ENCODE results near the gene TSPAN1. TPM values are rescaled to one million over a fixed set of nuclear protein-coding genes. Genes with fewer than 3 reads are reported as not detected.

The TSPAN1 gene
- total RNA-seq (2014; rRNA removed; shearing (Covaris generic)): 5.9 TPM in 1 of 2 replicates, not detected in the other

DNA sequence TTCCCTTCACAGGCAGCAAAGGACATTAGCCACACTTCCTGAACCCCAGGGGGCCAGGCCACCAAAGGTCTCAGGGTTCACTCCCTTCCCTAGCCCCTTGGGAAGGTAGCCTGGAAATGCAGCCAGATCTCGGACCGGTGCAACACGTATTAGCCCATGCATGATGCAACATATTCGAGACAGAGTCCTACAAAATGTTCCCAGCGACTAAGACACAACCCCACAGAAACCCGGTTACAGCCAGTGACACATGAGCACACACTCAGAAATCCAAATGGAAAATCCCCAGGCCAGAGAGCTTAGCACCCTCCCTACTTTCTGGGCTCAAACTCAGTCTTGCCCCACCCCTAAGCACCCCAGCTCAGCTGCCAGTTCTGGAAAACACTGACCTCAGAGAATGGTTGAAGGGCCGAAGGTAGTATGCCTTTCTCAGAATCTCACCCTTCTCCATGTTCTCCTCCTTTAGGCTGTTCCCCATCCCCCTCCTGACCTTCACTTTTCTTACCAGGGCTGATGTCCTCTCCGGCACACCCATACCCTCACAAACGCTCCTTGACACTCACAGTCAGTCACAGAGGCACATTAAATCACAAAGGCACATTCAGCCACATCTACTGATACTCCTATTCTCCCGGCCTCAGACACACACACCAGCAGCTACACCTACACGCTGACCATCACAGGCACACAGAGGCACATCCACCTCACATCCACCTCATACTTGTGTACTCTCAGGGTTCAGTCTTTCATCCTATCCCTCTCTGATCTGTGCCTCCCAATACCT, at the start of gene TSPAN1:
TSPAN1 (plus strand) TSS at position 640 of the 784 bp plus-strand sequence. CDS start 6,021 bp downstream, outside the sequence.
- peak; percentile 98 for DNase-seq (ENCODE audit: low spot score)
- in situ Hi-C loops (cut with HindIII; ENCODE audit: low sequenced_read_pairs): loop anchor here (10.0 kb wide), 1 partner anchor 110 kb away; no protein-coding TSS in a partner anchor

- no peak for DNase-seq (ENCODE audit: low spot score)
Observed at GRCh38 chr1:46128344-46128743, 46.5 kb upstream of the TSPAN1 start.

DNA sequence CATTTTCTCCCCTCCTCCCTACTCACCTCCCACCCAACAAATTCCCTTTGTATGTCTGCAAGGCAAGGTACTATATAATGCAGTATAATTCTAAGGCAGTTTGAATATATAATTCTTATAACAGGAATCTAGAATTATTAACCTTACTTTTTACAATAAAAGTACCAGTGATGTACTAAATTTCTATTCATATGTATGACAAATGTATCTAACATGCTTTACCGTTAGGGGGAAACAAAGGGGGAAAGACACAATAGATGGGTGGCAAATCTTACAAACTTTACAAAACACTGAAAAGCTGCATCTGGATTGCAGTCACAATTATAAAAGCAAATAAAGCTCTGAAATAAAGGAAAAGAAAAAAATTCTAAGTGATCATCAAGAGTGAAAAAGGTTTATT, 44.8 kb upstream of the TSPAN1 start:
- no peak for DNase-seq (ENCODE audit: low spot score)
- in situ Hi-C loops (cut with HindIII; ENCODE audit: low sequenced_read_pairs): no loop called here

More at GRCh38 chr1:46128344-46128743, 46.5 kb upstream of the TSPAN1 start:
- in situ Hi-C loops (cut with HindIII; ENCODE audit: low sequenced_read_pairs): no loop called here

DNA sequence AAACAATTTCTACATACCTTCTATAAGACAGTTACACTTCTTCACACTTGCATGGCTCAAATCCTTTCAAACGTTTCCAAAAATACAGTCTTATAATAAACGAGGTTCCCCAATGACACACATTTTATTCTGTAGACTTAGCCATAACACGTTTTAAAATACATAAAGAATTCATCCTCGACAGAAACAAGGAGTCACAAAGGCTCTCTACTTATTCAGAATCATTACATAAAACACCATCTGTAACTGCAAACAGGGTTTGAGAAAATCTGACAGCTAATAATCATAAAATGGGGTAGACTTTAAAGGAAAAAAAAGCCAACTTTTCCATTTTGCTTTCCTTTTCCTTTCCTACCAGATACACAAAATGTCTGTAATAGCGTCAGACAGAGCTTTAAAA, 44.3 kb upstream of the TSPAN1 start:
- no peak for DNase-seq (ENCODE audit: low spot score)
- in situ Hi-C loops (cut with HindIII; ENCODE audit: low sequenced_read_pairs): no loop called here

GRCh38 chr1:46131093-46131492, 43.8 kb upstream of the TSPAN1 start:
- in situ Hi-C loops (cut with HindIII; ENCODE audit: low sequenced_read_pairs): no loop called here
- DNase-seq (ENCODE audit: low spot score): peak; percentile 66

- in situ Hi-C loops (cut with HindIII; ENCODE audit: low sequenced_read_pairs): no loop called here
- peak; percentile 53 for DNase-seq (ENCODE audit: low spot score)
Observed at GRCh38 chr1:46131712-46132528, 43.0 kb upstream of the TSPAN1 start.

DNA sequence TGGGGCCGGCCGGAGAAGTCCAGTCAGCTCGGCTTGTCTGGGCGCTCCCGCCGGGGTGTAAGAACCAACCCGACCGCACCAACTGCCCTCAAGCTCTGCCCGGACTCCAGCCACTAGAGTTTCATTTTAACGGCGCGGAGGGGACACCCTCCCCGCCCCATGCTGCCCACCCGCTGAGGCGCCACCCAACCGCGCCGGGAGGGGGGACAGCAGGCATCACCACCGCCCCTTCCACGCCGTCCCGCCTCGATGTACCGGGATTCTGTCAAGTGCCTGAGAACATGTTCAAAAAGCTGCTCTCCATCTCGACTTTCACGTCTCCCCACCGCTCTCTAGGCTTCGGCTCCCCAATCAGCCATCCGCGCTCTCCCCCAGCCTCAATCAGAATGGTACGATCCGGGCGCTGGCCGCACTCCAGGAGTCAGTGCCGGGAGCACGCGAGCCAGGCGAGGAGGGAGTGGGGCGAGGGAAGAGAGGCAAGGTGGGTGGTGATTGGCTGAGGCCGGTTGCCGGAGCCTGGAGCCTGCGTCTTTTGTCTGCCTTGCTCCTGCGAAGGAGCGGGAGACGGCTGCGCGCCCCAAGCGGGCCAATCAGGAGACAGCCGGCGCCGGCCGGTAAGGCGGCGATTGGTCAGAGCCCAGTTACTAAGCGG, 42.2 kb upstream of the TSPAN1 start, which contains the start of gene PIK3R3:
PIK3R3 (minus strand) TSS at position 101 of the 652 bp plus-strand sequence. CDS start 677 bp downstream, outside the sequence.
- DNase-seq (ENCODE audit: low spot score): peak; percentile 99
- in situ Hi-C loops (cut with HindIII; ENCODE audit: low sequenced_read_pairs): no loop called here

DNA sequence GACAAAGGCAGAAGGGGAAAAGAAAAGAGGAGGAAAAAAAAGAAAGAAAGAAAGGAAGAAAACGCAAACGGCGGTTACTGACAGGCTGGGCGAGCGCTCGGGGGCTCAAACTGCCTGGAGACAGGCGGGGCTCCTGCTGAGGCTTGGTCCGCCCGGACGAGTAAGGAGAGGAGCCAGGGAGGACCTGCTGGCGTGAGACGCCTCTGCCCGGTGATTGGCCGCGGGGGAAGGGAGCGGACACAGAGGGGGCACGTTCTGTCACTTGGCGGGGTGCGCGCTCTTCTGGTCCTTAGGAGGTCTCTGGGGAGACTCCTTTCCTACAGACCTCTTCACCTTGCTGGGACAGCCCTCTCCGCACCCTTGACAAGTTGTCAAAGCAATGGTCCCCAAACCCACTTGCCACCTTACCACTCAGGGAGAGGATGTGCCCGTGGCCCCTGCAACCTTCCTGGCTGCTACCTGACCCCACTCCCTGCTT, 41.7 kb upstream of the TSPAN1 start:
- DNase-seq (ENCODE audit: low spot score): no peak

GRCh38 chr1:46133781-46134350, 41.0 kb upstream of the TSPAN1 start:
- DNase-seq (ENCODE audit: low spot score): no peak
- in situ Hi-C loops (cut with HindIII; ENCODE audit: low sequenced_read_pairs): no loop called here

More for the DNA sequence above, 41.7 kb upstream of the TSPAN1 start:
- in situ Hi-C loops (cut with HindIII; ENCODE audit: low sequenced_read_pairs): no loop called here

- DNase-seq (ENCODE audit: low spot score): peak; percentile 89
- in situ Hi-C loops (cut with HindIII; ENCODE audit: low sequenced_read_pairs): no loop called here
Observed at GRCh38 chr1:46134660-46135331, 40.1 kb upstream of the TSPAN1 start.

DNA sequence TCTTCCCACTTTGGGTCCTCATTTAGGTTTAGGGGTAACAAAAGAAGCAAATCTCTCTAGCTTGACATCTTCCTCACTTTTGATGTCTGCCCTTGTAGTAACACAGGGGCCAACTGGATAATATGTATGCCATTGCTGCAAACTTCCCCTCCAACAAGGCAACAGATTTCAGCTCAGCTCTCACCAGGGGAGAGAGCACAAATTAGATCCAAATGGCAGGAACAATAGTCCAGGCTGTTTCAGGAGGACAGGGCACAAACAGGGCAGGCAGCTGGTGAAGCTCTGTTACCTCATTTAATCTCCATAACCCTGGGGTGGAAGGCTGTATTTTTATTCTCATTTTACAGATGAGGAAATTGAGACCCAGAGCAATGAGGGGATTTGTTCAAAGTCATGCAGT, 38.2 kb upstream of the TSPAN1 start:
- in situ Hi-C loops (cut with HindIII; ENCODE audit: low sequenced_read_pairs): no loop called here
- peak; percentile 96 for DNase-seq (ENCODE audit: low spot score)

DNA sequence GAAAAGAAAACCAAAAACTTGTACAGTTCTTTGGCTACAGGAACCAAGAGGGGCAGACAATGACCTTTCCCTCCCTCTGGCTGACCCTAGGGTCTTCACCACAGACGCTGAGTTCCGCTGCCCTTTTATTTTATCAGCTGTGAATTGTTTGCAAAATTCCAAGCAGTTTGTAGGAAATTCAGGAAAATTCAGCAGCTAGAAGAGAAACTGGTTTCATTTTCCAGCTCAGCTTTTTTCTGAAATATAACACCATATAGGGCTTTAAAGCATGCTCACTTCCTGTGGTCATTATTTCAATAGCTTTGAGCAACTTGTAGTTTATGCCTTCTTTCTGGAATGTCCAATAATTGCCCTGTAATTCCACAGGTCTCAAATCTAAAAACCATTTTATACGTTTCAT, 37.0 kb upstream of the TSPAN1 start:
- in situ Hi-C loops (cut with HindIII; ENCODE audit: low sequenced_read_pairs): no loop called here
- no peak for DNase-seq (ENCODE audit: low spot score)

- no peak for DNase-seq (ENCODE audit: low spot score)
- in situ Hi-C loops (cut with HindIII; ENCODE audit: low sequenced_read_pairs): no loop called here
Observed at GRCh38 chr1:46148318-46148717, 26.6 kb upstream of the TSPAN1 start.

DNA sequence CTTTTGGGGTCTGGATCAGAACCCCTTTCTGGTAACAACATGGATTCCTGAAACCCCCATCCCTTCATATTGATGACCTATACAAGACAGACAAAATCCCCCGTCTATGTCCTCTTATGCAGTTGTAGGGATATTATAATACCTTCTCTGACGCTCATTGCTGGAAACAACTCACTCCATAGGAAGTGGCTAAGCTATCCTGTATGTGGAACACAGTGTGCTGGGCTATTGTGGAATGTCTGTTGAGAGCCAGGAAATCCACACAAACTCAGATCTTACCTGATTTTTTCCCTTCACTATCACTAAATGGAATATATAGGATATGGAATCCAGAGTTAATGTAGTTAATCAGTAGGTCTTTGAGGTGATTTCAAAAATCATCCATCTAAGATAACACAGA, 24.8 kb upstream of the TSPAN1 start:
- in situ Hi-C loops (cut with HindIII; ENCODE audit: low sequenced_read_pairs): no loop called here

DNA sequence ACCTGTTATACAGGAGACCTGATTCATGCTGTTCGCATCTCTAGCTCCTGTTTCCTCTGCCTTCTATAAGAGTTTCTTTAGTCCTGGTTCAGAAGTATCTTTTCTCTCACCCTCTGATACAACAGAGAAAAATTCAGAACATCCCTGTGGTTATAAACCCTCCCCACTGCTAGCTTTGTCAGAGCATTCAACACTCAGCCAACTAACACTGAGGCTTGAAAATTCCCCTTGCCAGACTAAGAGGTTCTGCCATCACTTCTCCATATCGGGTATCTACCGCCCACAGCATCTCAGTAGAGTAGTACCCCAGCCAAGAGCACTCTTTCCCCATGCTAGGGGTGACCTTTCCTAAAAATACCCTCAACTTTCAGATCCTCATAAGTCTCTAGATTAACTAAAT, 22.9 kb upstream of the TSPAN1 start:
- in situ Hi-C loops (cut with HindIII; ENCODE audit: low sequenced_read_pairs): no loop called here
- no peak for DNase-seq (ENCODE audit: low spot score)

More for the DNA sequence above, 24.8 kb upstream of the TSPAN1 start:
- no peak for DNase-seq (ENCODE audit: low spot score)

- in situ Hi-C loops (cut with HindIII; ENCODE audit: low sequenced_read_pairs): no loop called here
- no peak for DNase-seq (ENCODE audit: low spot score)
Observed at GRCh38 chr1:46153228-46153627, 21.7 kb upstream of the TSPAN1 start.

DNA sequence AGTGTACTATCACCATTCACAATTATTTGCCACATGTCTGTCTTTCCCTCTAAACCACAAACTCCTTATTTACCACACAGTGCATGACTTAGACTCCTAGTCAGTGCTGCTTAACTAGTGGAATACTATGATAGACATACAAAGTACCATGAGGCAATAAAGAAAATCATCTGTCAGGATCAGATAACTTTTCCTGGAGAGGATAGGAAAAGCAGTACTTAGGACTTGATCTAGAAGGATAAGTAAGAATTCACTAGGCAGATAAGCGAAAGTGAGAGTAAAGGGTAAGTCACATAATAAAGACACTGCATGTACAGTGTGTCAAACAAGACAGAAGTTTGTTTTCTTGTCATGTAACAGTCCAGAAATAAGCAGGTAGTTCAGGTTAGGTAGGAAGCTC, 21.2 kb upstream of the TSPAN1 start:
- no peak for DNase-seq (ENCODE audit: low spot score)
- in situ Hi-C loops (cut with HindIII; ENCODE audit: low sequenced_read_pairs): no loop called here

- DNase-seq (ENCODE audit: low spot score): no peak
- in situ Hi-C loops (cut with HindIII; ENCODE audit: low sequenced_read_pairs): no loop called here
Observed at GRCh38 chr1:46157916-46158311, 17.0 kb upstream of the TSPAN1 start.
